Caki2 (cell line): ENCODE measurements around the gene ST6GALNAC3. TPM values are rescaled to one million over a fixed set of nuclear protein-coding genes. Genes with fewer than 3 reads are reported as not detected.

Experiments
- DNase-seq: peaks from one replicate; pipeline ENCODE4 v3.0.0-alpha.2; 2015; ENCODE audit warnings: low read depth
- in situ Hi-C: cut with HindIII; loops from 2 replicates; pipeline ENCODE4 v1.10.0; 2016; ENCODE audit warnings: low sequenced_read_pairs, low pct_unique_long_range_greater_than_20kb, mixed read lengths
- total RNA-seq: library from RNA; depleted of rRNA; stranded (reverse); fragments of >200 nt; shearing (Covaris generic); gene quantifications from 2 replicates; pipeline ENCODE4 v1.2.3, GENCODE V29; 2014; ENCODE audit warnings: low replicate concordance

ST6GALNAC3 gene
- total RNA-seq, 1 experiment from 2014 or later = 0.81 TPM

DNA sequence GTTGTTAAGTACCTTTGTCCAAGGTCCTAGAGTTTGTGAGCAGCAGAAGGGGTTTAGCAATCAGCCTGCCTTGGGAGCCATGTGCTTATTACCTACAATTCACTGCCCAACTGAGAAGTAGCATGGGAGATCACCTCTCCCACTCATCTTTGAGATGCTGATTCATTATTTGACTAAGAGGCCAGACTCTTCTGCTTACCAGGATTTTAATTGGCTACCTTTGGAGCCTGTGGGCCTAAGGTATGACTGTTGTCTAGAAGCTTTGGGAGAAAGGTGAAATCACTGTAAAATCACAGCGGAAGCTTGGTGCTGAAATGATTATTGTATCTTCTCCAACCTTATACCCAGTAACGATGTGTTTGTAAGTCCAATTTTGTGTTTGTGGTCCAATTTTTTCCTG is 213.4 kb downstream of the ST6GALNAC3 start:
- no peak for DNase-seq
- in situ Hi-C loops = no loop called here

DNA sequence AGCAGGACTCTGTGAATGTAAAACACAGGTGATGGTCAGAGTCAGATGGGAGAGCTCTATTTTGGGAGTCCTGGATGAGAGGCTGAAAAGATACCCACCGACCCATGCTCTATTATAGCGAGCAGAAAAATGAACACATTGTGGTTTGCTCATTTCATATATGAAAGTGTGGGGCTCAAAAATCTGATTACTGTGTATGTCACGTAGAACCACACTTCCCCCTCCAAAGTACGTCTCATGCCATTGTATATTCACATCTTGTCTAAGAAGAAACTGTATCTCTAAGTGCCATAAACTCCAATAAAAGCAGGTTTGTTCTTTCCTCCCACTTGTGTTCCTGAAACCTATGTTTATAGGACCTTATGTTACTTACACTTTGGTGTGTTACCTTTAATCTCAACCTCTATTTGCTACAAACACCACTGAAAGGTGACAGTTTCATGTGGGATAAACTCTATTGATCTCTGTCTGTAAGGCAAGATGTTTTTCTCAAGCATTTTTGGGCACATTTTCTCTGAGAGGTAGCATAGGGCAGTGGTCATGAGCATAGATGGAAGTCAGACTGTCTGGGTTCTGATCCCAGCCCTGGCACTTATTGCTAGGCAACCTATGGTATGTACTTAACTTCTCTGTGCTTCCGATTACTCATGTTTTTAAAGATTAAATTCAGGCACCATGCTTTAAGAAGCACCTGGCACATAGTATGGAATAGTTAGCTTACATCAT is 214.4 kb downstream of the ST6GALNAC3 start:
- no peak for DNase-seq
- in situ Hi-C loops = no loop called here

DNA sequence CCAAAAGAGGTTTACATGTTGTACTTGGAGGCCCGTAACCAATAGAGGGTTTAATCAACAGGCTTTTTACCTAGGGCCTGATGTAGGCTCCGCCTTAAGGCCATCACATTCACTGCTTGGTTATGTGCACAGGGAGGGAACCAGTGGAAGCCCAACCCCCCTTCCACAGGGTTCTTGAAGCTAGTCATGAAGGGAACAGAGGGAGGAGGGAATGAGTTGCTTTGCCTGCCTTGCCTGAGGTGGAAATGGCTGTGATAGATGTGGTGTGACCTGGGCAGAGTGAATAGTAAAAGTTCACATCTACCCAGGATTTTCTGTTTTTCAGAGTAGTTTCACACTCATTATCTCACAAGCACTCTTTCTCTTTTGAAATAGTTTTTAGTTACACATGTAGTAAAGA is 215.1 kb downstream of the ST6GALNAC3 start:
- in situ Hi-C loops = no loop called here
- DNase-seq = peak; percentile 38

DNA sequence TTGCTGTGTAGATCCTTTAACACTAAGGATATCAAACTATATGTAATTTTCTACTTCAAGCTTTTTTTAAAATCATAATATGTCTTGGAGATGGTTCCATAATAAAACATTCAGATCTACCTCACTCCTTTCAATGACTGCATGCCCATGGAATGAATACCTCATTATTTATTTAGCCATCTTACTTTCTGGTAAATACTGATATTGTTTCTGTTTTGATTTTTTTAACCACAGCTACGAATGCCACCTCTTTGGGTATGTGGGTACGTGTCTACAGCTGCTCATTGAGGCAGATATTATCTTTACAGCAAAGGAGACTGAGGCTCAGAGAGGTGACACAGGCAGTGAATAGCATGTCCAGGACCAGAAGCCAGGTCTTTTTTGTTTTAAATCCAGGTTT is 215.7 kb downstream of the ST6GALNAC3 start:
- in situ Hi-C loops = no loop called here
- peak; percentile 16 for DNase-seq

DNA sequence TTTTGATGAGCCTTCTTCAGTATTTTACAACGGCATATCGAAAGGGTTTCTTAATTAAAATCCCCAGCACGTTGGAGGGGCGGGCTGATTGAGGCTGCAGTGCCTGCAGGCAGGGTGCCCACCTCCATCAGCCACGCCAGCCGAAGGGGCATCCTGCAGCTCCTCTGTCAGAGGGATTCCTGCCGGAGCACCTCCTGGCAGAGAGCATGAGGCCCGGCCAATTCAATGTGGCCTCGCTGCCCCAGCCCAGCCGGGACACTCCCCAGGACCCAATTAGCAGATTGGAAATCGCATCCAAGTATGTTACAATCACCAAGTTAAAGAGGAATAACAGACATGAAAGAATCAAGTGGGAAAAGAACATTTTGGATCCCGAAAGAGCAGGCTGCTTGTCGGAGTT is 216.6 kb downstream of the ST6GALNAC3 start:
- no peak for DNase-seq
- in situ Hi-C loops = no loop called here

DNA sequence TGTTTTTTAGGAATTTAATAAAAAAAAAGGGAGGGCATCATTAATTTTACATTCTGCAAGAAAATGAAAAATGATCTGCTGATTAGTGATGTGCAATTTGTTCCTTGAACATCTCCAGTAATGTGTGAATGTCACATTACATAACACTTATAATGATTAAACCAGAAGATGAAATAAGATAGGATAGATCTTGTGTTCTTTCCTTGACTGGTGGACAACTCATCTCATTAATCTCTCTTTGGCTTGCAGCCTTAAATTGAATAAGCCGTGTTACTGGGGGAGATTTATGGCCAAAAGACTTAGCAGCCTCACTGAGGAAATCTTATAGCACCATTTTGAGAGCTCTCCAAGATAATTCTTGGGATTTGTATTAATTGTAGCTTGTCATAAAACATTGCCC is 217.2 kb downstream of the ST6GALNAC3 start:
- DNase-seq = peak; percentile 38
- in situ Hi-C loops = no loop called here

DNA sequence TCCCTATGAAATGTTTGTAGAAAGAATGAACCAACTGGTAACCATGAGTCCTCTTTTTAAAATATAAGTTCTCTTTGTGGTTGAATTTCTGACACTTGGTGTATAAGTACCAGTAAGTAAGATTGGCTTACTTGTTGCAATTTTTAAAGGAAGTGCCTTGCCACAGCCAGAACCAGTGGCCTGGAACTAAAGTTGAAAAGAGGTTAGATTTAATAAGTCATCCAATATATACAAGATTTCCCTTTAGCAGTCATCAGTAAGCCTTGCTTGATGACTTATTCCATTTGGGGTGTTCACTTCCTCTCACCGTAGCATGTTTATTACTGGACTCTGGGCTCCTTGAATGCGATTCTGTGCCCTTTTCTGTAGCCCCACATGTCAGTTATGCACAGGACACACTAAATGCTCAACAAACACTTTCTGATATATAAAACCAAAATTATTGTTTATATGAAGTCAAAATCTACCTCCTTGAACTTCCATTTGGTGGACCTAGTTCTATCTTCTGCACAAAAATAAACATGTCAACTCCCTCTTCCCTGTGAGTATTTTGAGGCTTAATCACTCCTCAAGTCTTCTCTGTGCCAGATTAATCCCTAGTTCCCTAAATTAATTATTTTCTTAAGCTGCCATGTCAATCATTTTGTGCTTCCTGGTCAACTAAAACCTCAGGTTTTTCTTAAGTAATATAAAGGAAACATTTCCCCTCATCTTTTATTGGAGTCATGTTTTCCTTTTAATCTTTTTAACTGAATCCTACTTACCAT is 218.1 kb downstream of the ST6GALNAC3 start:
- in situ Hi-C loops = no loop called here
- DNase-seq = peak; percentile 73

DNA sequence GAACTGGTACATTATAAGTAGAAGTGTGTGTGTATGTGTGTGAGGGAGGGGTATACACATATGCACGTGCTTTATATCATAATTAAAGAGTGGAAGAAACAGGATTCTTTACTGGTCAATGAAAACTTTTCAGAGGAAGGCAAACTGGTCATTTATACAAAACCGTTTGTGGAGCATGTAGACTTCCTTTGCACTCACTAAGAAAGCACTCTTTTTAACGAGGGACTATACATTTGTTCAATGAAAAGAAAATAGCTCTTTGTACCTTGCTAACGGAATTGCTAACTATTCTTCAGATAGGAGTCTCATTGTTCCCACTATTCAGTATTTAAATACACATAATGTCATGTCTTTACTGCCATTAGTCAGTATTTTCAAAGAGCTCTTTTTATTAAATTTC is 219.3 kb downstream of the ST6GALNAC3 start:
- DNase-seq = no peak
- in situ Hi-C loops = no loop called here

DNA sequence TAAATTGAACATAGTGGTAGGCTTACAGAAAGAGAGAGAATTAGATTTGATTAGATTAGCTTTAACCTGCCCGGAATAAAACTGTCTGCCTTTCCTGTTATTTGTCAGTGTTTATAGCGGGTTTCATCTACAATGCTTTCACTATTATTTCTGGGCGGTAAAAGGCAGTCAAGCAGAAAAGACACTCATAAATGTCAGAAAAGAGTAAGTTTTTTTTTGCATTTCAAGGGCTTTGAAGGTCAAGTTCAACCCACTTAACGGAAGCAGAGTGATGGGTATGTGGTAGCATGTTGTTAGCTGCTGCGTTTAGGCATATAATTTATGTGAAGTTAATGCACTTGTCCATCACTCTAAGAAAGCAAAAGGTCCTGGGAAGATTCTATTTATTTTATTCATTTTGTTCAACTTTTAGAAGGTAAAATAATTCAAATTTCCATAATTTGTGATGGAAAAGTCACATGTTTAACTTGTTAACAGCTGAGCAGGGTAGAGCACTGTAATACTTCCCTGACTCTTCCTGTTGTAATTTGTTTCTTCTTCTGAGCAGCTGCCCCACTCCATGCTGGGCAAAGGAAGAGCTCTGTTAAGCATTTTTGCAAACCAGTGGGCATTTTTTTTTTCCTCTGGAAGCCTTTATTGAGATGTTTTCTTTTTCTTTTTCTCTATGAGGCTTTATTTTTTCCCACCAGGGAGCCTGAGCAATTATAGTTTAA is 220.1 kb downstream of the ST6GALNAC3 start:
- in situ Hi-C loops = no loop called here
- DNase-seq = peak; percentile 35

DNA sequence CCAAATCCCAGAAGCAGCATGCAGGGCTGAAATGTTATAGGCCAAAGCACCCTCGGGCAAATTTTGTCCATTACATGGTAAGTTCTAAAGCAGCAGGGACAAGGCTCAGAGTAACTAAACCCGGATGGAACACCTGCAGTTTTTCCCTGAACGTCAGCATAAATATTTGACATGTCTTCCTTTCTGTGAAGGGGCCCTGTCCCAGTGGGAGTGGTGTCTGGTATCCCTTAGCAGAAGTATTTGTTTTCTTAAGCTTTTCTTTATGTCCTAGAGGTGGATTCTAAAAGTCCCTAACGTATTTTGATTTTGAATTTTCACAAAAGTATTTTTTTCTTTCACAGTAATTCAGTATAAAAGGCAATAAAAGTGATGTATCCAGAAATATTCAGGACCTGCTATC is 223.9 kb downstream of the ST6GALNAC3 start:
- no peak for DNase-seq
- in situ Hi-C loops = no loop called here

DNA sequence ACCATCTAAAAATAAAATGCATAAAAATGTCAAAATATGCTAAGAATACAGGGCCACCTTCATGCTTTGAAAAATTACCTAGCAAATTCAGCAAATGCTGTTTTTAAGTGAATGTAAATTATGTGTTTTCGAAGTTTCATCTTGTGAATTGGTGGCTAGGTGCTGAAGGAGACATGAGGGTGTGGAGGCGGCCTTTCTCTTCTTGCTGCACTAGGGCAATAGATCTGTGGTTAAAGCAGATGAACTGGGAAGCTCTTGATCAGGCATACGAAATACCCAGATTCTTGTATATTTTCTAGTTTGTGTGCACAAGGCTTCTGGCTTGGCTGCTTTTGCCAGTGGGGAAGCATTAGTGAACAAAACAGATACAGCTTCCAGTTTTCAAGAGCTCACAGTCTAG is 224.5 kb downstream of the ST6GALNAC3 start:
- in situ Hi-C loops = no loop called here
- no peak for DNase-seq

DNA sequence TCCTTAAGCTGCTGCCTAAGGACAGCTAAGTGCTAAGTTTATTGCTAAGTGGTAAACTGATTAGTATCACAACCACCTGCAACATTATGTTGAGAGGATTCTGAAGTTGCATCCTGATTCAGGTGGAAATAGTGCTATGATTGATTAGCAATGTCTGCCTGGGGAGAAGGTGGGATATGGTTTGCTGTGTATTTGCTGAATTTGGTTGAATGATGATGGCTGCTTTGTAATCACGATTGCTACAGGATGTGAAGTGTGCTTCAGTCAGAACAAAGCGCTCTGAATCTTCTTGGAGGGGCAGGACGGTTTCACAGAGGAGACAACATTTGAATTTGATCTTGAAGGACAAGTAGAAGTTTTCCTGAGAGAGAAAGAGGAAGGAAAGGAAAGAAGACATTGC is 226.0 kb downstream of the ST6GALNAC3 start:
- in situ Hi-C loops = no loop called here
- no peak for DNase-seq

DNA sequence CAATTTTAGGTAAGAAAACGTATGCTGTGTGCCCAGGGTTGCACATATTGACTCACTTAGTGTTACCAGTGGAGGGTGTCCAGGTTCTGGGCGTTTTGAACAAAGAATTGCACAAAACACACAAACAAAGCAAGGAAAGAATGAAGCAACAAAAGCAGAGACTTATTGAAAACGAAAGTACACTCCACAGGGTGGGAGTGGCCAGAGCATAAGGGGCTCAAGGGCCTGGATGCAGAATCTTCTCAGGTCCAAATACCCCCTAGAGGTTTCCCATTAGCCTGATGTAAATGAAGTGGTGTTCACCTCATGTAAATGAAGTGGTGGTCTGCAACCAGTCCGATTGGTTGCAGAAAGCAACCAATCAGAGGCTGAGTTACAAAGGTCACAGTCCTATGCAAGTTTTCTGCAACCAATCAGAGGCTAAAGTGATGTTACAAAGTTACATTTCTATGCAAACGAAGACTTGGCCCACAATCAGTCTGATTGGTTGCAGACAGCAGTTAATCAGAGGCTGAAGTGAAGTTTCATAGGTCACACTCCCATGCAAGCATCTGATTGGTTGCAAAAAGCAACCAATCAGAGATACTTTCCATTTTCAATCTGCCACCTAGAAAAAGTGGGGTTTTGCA is 228.3 kb downstream of the ST6GALNAC3 start:
- in situ Hi-C loops = no loop called here
- no peak for DNase-seq

DNA sequence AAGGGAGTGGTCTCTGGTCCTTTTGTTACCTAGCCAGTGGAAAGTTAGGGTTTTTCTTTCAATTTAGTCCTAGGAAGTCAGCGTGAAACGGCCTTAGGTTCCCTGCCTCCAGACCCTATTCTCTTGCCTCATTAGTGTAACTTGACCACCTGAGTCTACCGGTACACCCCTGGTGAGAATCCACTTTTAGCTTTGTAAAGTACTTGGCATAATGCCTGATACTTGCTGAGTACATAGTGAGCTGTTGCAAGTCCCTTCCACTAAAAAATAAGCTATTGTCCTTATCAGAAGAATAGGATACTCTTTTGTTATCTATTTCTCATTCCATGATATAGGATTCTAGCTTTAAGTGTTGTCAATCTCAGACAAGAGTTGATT is 228.8 kb downstream of the ST6GALNAC3 start:
- in situ Hi-C loops = no loop called here
- no peak for DNase-seq

DNA sequence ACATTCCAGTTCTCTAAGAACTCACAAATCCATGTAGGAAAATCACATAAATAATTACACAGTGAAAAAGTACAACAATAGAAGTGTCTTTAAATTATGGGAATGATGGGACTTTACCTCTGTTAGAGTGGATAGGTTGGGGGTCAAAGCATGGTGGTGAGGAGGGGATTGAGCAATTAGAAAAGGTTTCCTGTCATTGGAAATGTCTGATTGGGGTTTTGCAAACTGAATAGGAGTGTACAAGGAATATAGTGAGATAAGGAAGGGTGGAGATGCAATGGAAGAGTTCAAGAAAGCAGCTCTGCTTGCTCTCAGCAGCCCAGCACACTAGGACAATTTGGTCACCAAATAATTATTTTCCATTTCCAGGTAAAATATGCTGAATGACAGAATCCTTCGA is 238.8 kb downstream of the ST6GALNAC3 start:
- DNase-seq = no peak
- in situ Hi-C loops = no loop called here

DNA sequence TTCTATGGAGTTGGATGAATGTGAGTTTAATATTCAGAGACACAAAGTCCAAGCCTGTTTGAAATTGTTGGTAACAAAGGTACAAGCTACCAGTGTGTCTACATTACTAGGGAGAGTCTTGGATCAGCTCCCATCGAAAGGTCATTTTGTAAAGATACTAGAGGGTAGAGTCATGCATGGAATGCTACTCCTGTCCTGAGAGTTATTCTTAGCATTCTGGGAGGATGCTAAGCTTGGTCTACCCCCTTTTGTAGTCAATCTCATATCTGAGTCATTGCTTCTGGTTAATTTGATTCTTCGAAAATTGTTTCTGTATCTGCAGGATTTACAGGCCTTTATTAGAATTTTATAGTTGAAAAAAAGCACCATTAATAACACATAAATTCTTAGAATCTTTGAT is 240.2 kb downstream of the ST6GALNAC3 start:
- in situ Hi-C loops = no loop called here
- no peak for DNase-seq

DNA sequence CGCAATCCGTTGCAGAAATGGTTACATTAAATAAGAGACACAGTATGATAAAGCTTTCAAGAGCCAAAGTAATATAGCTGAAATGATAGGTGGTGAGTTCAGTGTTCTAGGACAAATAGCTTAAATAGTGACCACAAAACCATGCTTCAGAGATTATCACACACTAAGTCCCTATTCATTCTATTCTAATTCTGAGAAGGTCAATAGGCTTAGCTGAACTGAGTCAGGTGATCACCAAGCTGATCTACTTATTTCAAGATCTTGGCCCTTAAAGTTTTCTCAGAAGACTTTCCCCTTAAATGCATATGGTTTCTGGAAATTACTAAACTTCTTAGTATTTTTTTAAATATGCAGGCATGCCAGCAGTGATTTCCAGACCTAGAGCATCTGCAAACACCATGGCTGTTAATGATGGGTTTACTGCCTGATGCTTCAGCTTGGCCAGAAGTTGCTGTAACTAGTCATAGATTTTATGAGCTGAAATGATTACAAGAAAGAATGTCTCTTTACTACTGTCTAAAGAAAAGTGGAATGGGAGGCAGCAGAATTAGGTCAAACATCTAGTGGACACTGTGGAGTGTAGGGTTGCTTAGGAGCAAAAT is 242.9 kb downstream of the ST6GALNAC3 start:
- in situ Hi-C loops = no loop called here
- DNase-seq = no peak

DNA sequence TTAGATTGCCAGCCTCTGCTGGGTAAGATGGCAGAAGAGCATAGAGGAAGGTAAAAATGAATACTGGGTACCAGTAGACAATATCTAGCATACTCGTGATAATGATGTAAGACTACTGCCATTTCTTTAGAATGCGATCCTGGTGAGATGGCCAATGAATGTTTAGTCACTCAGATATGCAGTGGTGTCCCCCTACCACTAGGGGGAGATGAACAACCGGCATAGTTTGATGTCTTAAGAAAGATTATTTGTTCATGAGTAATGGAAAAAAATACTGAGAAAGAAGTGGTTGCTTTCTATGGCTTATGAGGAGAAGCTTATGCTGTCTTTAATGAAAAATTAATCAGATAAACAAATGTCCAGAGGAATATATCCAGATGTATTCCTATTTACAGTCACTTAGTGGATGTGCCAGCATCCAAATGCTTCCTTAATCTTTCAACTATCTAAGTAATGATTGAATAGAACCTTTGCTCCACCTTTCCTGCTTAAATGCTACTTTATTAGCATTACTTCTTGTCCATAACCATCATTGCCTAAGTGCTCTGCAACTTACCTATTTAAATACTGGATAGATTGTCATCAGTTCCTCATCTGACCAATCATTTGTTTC is 256.6 kb downstream of the ST6GALNAC3 start:
- in situ Hi-C loops = no loop called here
- peak; percentile 44 for DNase-seq
